Stimulated activated CD4-positive, alpha-beta T cell treated with anti-CD3 and anti-CD28 coated beads, TNF-alpha, amount 100 ng/mL, for 4 hours (primary cell): ENCODE data around the gene TBC1D17.

ENCODE experiments used
- DNase-seq, 3 experiments: peaks; one replicate each; pipeline ENCODE4 v3.0.0-alpha.2; 2020; ENCODE audit warnings: low read depth in 3 of 3

Gene TBC1D17

DNA sequence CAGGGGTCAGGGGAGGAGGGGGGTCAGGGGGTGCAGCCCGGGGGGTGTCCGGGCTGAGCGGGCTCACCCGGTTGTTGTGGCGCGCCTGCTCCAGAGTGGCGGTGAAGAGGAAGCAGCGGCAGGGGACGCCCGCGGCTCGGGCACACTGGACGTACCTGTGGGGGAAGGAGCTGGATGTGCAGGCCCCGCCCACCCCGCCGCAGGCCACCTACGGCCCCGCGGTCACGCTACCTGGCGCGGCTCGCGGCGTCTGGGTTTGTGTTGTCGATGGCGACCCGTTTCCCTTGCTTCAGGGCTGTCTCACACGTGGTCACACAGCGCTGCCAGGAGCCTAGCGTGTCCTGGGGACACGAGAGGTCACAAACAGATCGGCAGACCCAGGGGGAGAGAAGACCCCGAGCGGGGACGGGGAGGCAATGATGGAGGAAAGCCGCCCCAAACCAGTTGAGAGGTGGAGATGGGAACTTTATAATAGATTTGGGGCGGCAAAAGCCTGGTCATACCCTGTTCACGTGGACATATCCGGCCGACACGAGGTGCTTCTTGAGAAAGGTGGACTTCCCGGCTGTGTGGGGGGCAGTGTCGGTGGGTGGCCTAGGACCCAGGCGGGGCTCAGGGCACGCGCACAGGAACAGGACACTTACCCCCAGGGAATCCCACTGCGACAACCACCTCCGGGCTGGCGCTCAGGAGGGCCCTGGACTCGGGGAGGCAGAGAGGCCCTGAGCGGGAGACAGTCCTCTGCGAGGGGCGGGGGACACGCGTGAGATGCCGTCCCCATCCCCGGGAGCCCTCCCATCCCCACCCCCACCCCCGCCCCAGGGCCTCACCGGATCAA is 15.7 kb upstream of the TBC1D17 start:
- no peak for DNase-seq

GRCh38 chr19:49862391-49863253 is 14.9 kb upstream of the TBC1D17 start:
- no peak for DNase-seq

GRCh38 chr19:49863254-49863934 is 14.1 kb upstream of the TBC1D17 start:
- DNase-seq: no peak

DNA sequence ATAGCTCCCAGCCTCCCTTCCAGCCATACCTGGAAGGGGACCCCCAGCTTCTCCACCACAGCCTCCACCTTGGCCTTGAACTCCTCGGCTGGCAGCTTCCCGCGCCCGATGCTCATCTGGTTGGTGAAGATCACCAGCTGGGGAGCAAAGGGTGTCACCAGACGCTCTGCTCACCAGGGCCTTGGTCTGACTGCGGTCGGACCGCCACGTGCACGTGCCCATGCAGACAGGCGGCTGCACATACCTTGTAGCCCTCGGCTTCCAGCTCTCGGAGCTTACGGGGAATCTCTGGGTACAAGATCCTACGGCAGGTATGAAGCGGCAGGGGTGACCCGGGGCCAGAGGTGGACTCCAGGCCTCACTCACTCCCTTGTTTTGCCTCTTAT is 13.6 kb upstream of the TBC1D17 start:
- no peak for DNase-seq

GRCh38 chr19:49864890-49865289 is 12.6 kb upstream of the TBC1D17 start:
- DNase-seq: no peak

- peak; percentile 73 to 91 (median 88) for DNase-seq
Observed at GRCh38 chr19:49866933-49867782, 10.3 kb upstream of the TBC1D17 start, which contains the start of gene PNKP. Gene PNKP (minus strand): TSS chr19:49867576. CDS start chr19:49867204, 372 bp downstream.

GRCh38 chr19:49869009-49869483 is 8.5 kb upstream of the TBC1D17 start:
- peak in 1 of 3 experiments; percentile 73 for DNase-seq

GRCh38 chr19:49869484-49870308 is 7.8 kb upstream of the TBC1D17 start:
- peak; percentile 73 to 74 (median 74) for DNase-seq

- DNase-seq: no peak
Observed at GRCh38 chr19:49870309-49870901, 7.1 kb upstream of the TBC1D17 start.

DNA sequence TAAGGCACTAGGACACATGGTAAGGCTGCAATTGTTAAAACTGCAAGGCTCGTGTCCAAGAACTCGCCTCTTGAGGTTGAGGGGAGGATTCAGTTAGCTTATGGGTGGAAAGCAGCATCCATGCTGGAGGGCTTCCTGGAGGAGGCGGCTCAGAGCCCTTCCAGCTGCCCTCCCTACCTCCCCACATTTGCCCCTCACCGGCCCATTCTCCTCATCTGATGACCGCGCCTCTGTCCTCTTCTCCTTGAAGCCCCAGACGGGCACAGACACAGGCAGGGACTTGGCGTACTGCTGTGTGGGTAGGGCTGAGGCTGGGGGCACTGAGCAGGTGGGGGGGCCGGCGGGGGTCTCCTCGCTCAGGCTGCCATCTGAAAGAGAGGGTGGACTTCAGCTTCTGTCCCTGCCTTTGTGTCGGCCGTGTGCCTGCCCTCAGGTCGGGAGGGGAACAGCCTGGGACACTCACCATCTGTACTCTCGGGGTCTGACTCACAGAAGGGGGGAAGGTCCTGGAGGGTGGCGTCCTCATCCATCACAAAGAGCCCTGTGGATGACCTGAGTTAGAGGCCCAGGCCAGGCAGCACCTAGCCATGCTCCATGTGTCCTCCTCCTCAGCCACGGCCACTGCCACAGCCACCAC is 6.0 kb upstream of the TBC1D17 start:
- no peak for DNase-seq

DNA sequence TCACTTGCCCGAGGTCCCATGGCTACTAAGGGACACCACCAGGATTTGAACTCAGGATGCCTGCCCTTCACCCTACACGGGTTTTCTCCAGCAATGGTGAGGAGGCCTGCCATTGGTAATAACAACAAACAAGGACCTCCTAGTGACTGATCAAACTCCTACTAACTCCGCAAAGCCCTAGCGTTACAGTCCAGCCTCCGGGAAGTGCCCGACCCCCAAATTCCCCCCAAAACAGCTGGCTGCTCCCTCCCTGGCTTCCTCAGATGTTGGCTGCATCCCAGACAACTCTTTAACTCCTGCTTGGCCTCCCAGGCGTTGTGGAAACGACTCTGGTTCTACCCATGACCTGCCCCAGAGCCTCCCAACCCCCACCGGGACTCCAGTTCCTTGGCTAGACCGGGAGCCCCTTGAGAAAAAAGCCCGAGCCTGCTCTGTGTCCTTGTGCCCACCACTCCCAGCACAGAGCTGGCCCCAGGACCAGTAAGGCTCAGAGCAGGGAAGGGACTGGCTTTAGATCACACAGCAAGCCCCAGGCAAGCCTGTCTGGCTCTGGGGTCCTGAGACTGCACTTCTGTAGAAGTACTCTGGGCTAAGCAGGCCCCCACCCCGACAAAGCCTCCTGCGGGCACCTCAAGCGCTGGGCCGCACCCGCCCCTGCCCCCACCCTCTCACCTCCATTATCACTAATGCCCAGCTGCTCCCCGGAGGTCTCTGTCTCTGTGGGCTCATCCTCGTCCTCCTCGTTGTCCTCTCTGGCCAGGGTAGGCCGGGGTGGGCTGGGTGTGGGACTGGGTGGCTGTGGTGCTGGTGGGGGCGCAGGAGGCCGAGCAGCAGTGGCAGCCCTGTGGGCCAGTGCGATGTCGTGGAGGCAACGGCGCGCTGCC is 5.0 kb upstream of the TBC1D17 start:
- no peak for DNase-seq

- DNase-seq: no peak
Observed at GRCh38 chr19:49873129-49873521, 4.4 kb upstream of the TBC1D17 start.

GRCh38 chr19:49873834-49874233 is 3.7 kb upstream of the TBC1D17 start:
- DNase-seq: no peak

DNA sequence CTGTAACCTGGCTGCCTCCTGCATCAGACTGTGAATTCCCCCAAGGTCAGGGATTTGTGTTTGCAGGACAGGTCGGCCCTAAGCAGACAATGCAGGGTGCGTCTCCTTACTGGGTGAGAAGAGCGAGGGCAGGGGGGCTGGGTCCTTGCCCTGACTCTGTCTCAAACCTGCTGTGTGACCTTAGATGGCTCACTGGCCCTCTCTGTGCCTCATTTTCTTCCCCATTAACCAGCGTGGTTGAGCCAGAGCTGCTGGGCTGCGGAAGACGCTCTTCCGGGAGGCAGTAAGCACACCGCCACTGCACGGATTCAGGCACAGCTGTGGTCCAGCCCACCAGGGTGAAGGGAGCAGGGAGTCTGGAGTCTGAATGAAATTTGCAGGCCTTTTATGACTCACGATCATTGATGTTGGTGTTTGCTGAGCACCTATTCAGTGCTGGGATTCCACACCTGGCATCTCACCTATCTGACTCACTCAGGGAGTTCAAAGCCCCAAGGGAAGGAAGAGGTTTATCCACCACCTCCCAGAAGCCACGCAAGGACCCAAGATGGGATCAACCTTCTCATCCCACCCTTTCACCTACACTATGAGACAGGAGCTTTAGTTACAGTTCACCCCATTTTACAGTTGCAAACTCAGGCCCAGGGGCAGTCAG is 2.9 kb upstream of the TBC1D17 start:
- DNase-seq: no peak

DNA sequence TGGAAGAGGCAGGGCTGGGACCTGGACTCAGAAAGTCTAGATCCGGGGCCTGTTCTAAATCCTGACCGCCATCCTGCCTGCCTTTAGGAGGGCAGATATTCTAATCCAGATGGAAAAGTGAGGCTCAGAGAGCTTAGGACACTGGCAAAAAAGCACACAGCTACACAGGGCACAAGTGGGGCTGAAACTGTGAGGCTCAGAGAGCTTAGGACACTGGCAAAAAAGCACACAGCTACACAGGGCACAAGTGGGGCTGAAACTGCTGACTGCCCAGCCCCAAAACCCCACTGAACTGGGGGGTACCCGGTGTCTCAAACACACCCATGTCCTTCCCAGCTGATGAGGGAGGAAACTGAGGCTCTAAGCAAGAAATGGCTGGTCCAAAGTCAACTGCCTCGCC is 2.3 kb upstream of the TBC1D17 start:
- DNase-seq: no peak

- DNase-seq: peak in 1 of 3 experiments; percentile 45
Observed at GRCh38 chr19:49875857-49876421, 1.6 kb upstream of the TBC1D17 start.

DNA sequence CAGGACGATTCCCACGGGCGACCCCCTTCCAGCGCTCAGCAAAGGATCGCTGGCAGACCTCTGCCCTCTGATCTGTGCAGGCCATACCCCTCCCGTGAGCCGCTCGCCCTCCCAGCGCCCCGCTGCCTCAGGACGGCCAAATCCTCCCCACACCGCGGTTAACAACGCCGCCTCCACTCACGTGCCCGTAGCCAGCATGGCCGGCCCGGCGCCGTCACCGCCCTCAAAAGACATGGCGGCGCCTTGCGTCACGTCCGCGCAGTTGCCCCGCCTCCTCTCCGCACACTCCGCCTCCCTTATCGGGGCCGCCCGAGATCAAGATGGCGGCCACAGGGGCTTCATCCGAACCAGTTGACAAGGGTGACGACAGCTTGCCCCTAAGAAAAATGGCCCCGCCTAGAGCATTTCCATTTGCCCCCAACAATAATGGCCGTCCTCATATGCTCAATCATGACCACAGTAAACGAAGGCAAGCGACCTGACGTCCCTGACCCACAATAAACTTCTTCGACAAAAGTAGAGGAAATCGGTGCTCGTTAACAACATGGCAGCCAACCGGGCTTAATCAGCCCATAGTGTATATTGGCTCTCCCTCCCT is 981 bp upstream of the TBC1D17 start:
- DNase-seq: peak; percentile 93 to 96 (median 95)
